ENCODE data around the gene KRR1. TPM values are rescaled to one million over a fixed set of nuclear protein-coding genes. Genes with fewer than 3 reads are reported as not detected.

Gene KRR1
- total RNA-seq, 1 experiment from 2014 or later, result 192 TPM

- ATAC-seq (no peak), DNase-seq (ENCODE audit: low read depth, low spot score) (no peak)
- no TSS peak for BruUV-seq (replicated peaks)
- CTCF ChIA-PET, result no interaction called here
- Histone ChIP-seq H3K4me3 (replicated peaks in 1 of 2; ENCODE audit: low read depth in 1 of 2, low read length in 2 of 2) (no peak overlapping the region), H3K79me2 (ENCODE audit: insufficient read depth, low read length) (no peaks in the 10 kb centered on the region), H3K9me3 (ENCODE audit: control insufficient read depth in 1 of 2, insufficient read depth in 1 of 2, low read depth in 1 of 2, low read length in 2 of 2) (no peaks in the 10 kb centered on the region), H3K9me2 (ENCODE audit: insufficient read depth) (no peaks in the 10 kb centered on the region), H3K4me1 (ENCODE audit: control insufficient read depth in 1 of 2, insufficient read depth in 2 of 2, low read length in 2 of 2) (peaks cover 11 to 16% of the 10 kb centered on the region in 2 experiments), H3K36me3 (ENCODE audit: control insufficient read depth in 1 of 2, insufficient read depth in 2 of 2, low read length in 2 of 2) (no peaks in the 10 kb centered on the region), H3K4me2 (ENCODE audit: low read length) (no peak overlapping the region), H3K27me3 (ENCODE audit: insufficient read depth, low read length) (no peaks in the 10 kb centered on the region), H2AFZ (ENCODE audit: low read depth, low read length, poor library complexity, severe bottlenecking) (no peak overlapping the region), H4K20me1 (ENCODE audit: insufficient read depth) (no peaks in the 10 kb centered on the region), H3K9ac (ENCODE audit: low read length) (no peak overlapping the region), H3K27ac (ENCODE audit: low read depth, low read length) (no peak overlapping the region)
- TF ChIP-seq RAD21 (IDR thresholded peaks at IDR 0.05; ENCODE audit: low read depth) (no peak), ELF1 (IDR thresholded peaks at IDR 0.05; ENCODE audit: borderline replicate concordance, low read depth) (no peak)
- RAD21 ChIA-PET (ENCODE audit: low non-redundant PET in 1 of 2, low total read pairs in 2 of 2, uncharacterized antibody in 2 of 2, unreplicated experiment in 2 of 2), result no interaction called here
- intact Hi-C loops (cut with micrococcal nuclease), result no loop called here
- POLR2A ChIA-PET, result no interaction called here
Measured at GRCh38 chr12:75533239-75533638, 21.8 kb upstream of the KRR1 start.

GRCh38 chr12:75529826-75530225 lies 18.4 kb upstream of the KRR1 start:
- Histone ChIP-seq H2AFZ (ENCODE audit: low read depth, low read length, poor library complexity, severe bottlenecking) (no peak overlapping the region), H3K27me3 (ENCODE audit: insufficient read depth, low read length) (no peaks in the 10 kb centered on the region), H3K4me1 (ENCODE audit: control insufficient read depth in 1 of 2, insufficient read depth in 2 of 2, low read length in 2 of 2) (peaks cover 17 to 35% of the 10 kb centered on the region in 2 experiments), H3K4me2 (ENCODE audit: low read length) (no peak overlapping the region), H3K9me3 (ENCODE audit: control insufficient read depth in 1 of 2, insufficient read depth in 1 of 2, low read depth in 1 of 2, low read length in 2 of 2) (no peaks in the 10 kb centered on the region), H3K79me2 (ENCODE audit: insufficient read depth, low read length) (no peaks in the 10 kb centered on the region), H3K4me3 (replicated peaks in 1 of 2; ENCODE audit: low read depth in 1 of 2, low read length in 2 of 2) (no peak overlapping the region), H3K9me2 (ENCODE audit: insufficient read depth) (no peaks in the 10 kb centered on the region), H3K9ac (ENCODE audit: low read length) (no peak overlapping the region), H3K27ac (ENCODE audit: low read depth, low read length) (peak overlapping the region; percentile 72; the same call in 1 of the 2 replicates), H4K20me1 (ENCODE audit: insufficient read depth) (no peaks in the 10 kb centered on the region), H3K36me3 (ENCODE audit: control insufficient read depth in 1 of 2, insufficient read depth in 2 of 2, low read length in 2 of 2) (no peaks in the 10 kb centered on the region)
- no TSS peak for BruUV-seq (replicated peaks)
- ChIA-PET CTCF (no interaction called here), POLR2A (interaction anchor here (2.2 kb wide), 1 partner anchor 130 kb away, joined by 7 read pairs; no protein-coding TSS in a partner anchor), RAD21 (ENCODE audit: low non-redundant PET in 1 of 2, low total read pairs in 2 of 2, uncharacterized antibody in 2 of 2, unreplicated experiment in 2 of 2) (no interaction called here)
- no peak for DNase-seq (ENCODE audit: low read depth, low spot score)
- intact Hi-C loops (cut with micrococcal nuclease), result loop anchor here (5.0 kb wide), 4 partner anchors 92 to 1262 kb away; partner anchors contain the start of gene BBS10
- ATAC-seq, result no peak
- no peak for TF ChIP-seq YY1 (IDR thresholded peaks at IDR 0.05; ENCODE audit: extremely low read depth, insufficient replicate concordance, low read depth, low read length)
- TF ChIP-seq ELF1 (IDR thresholded peaks at IDR 0.05; ENCODE audit: borderline replicate concordance, low read depth), result no peak
- TF ChIP-seq JUND (IDR thresholded peaks at IDR 0.05), result no peak
- no peak for TF ChIP-seq MAX (IDR thresholded peaks at IDR 0.05)

All from HCT116 (cell line).